ENCODE data around the gene AGO4. TPM values are rescaled to one million over a fixed set of nuclear protein-coding genes. Genes with fewer than 3 reads are reported as not detected.

AGO4 gene
- total and polyA plus RNA-seq, 2 donors (not counting 1 experiment from before 2014, with no cell fraction given), result 7.8 to 22.6 TPM

DNA sequence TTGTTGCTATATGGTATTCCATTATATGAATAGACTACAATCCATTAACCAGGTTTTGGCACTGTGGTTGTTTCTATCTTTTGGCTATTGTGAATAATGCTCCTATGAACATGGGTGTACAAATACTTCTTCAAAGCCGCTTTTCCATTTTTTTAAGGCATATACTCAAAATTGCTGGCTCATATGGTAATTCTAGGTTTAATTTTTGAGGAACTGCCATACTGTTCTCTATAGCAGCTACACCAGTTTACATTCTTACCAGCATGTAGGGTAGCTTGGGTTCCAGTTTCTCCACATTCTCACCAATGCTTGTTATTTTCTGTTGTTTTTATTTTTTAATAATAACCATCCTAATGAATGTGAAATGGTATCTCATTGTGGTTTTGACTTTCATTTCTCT lies 55.3 kb downstream of the AGO4 start:
- Histone ChIP-seq H4K20me1 (ENCODE audit: control insufficient read depth, insufficient read depth, low read length, poor library complexity, severe bottlenecking) (no peaks in the 10 kb centered on the region), H3K79me2 (ENCODE audit: control insufficient read depth, insufficient read depth, low read length) (no peaks in the 10 kb centered on the region), H3K36me3 (replicated peaks in 1 of 2; ENCODE audit: control extremely low read depth in 1 of 2, control insufficient read depth in 1 of 2, extremely low read depth in 1 of 2, insufficient read depth in 2 of 2, low read length in 1 of 2) (no peaks in the 10 kb centered on the region), H3K9ac (ENCODE audit: low read length) (no peak overlapping the region), H3K27ac (ENCODE audit: low read length in 2 of 2) (no peak overlapping the region), H3K4me2 (replicated peaks; ENCODE audit: low read depth, low read length, poor library complexity, severe bottlenecking) (no peak overlapping the region), H3K4me3 (ENCODE audit: control extremely low read depth in 1 of 5, extremely low read depth in 1 of 5, insufficient read depth in 1 of 5, low read depth in 2 of 5, low read length in 4 of 5) (no peak overlapping the region), H3K27me3 (replicated peaks in 1 of 4; ENCODE audit: control extremely low read depth in 1 of 4, control insufficient read depth in 3 of 4, insufficient read depth in 4 of 4, low read length in 3 of 4) (no peaks in the 10 kb centered on the region), H3K9me3 (ENCODE audit: control extremely low read depth in 1 of 3, control insufficient read depth in 2 of 3, insufficient read depth in 1 of 3, low read length in 2 of 3) (no peaks in the 10 kb centered on the region), H2AFZ (ENCODE audit: insufficient read depth, low read depth, low read length, poor library complexity, severe bottlenecking) (no peak overlapping the region), H3K4me1 (ENCODE audit: control insufficient read depth in 2 of 2, insufficient read depth in 2 of 2, low read length in 2 of 2) (no peaks in the 10 kb centered on the region)
- Mint-ChIP-seq H3K27ac (no peak overlapping the region), H3K4me3 (no peak overlapping the region), H3K9me3 (ENCODE audit: insufficient read depth) (no peaks in the 10 kb centered on the region), H3K4me1 (no peaks in the 10 kb centered on the region), H3K27me3 (no peaks in the 10 kb centered on the region)
- ChIA-PET POLR2A (no interaction called here), CTCF (no interaction called here)
- intact Hi-C loops (cut with micrococcal nuclease), result no loop called here
- DNase-seq (no peak), ATAC-seq (ENCODE audit: low read depth) (no peak)
- WGBS (ENCODE audit: insufficient coverage), result no CpG with 5 or more reads among the region's 1 CpG
- TF ChIP-seq EZH2 (IDR thresholded peaks at IDR 0.05; ENCODE audit: borderline replicate concordance, insufficient read depth, low read depth, low read length, poor library complexity, severe bottlenecking), result no peak
- TF ChIP-seq, protein P1, sequence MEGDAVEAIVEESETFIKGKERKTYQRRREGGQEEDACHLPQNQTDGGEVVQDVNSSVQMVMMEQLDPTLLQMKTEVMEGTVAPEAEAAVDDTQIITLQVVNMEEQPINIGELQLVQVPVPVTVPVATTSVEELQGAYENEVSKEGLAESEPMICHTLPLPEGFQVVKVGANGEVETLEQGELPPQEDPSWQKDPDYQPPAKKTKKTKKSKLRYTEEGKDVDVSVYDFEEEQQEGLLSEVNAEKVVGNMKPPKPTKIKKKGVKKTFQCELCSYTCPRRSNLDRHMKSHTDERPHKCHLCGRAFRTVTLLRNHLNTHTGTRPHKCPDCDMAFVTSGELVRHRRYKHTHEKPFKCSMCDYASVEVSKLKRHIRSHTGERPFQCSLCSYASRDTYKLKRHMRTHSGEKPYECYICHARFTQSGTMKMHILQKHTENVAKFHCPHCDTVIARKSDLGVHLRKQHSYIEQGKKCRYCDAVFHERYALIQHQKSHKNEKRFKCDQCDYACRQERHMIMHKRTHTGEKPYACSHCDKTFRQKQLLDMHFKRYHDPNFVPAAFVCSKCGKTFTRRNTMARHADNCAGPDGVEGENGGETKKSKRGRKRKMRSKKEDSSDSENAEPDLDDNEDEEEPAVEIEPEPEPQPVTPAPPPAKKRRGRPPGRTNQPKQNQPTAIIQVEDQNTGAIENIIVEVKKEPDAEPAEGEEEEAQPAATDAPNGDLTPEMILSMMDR (IDR thresholded peaks at IDR 0.05), result no peak

- no peak overlapping the region for H3K4me3 Mint-ChIP-seq
- intact Hi-C loops (cut with micrococcal nuclease), result no loop called here
- ChIA-PET CTCF (no interaction called here), POLR2A (no interaction called here)
- Histone ChIP-seq H3K36me3 (replicated peaks in 1 of 2; ENCODE audit: control extremely low read depth in 1 of 2, control insufficient read depth in 1 of 2, extremely low read depth in 1 of 2, insufficient read depth in 2 of 2, low read length in 1 of 2) (no peaks in the 10 kb centered on the region), H3K4me2 (replicated peaks; ENCODE audit: low read depth, low read length, poor library complexity, severe bottlenecking) (no peak overlapping the region), H3K9me3 (ENCODE audit: control extremely low read depth in 1 of 3, control insufficient read depth in 2 of 3, insufficient read depth in 1 of 3, low read length in 2 of 3) (no peaks in the 10 kb centered on the region), H3K4me1 (ENCODE audit: control insufficient read depth in 2 of 2, insufficient read depth in 2 of 2, low read length in 2 of 2) (no peaks in the 10 kb centered on the region), H3K27ac (ENCODE audit: low read length in 2 of 2) (no peak overlapping the region), H3K79me2 (ENCODE audit: control insufficient read depth, insufficient read depth, low read length) (no peaks in the 10 kb centered on the region), H3K27me3 (replicated peaks in 1 of 4; ENCODE audit: control extremely low read depth in 1 of 4, control insufficient read depth in 3 of 4, insufficient read depth in 4 of 4, low read length in 3 of 4) (no peaks in the 10 kb centered on the region), H3K4me3 (ENCODE audit: control extremely low read depth in 1 of 5, extremely low read depth in 1 of 5, insufficient read depth in 1 of 5, low read depth in 2 of 5, low read length in 4 of 5) (no peak overlapping the region), H3K9ac (ENCODE audit: low read length) (no peak overlapping the region), H4K20me1 (ENCODE audit: control insufficient read depth, insufficient read depth, low read length, poor library complexity, severe bottlenecking) (no peaks in the 10 kb centered on the region), H2AFZ (ENCODE audit: insufficient read depth, low read depth, low read length, poor library complexity, severe bottlenecking) (no peak overlapping the region)
- no peaks in the 10 kb centered on the region for H3K4me1 Mint-ChIP-seq
- DNase-seq (no peak), ATAC-seq (ENCODE audit: low read depth) (no peak)
- no peaks in the 10 kb centered on the region for H3K9me3 Mint-ChIP-seq (ENCODE audit: insufficient read depth)
- WGBS (ENCODE audit: insufficient coverage), result 86% methylated on average over 3 of the region's 3 CpGs
- TF ChIP-seq, protein P1 (IDR thresholded peaks at IDR 0.05), result no peak
- no peak for TF ChIP-seq EZH2 (IDR thresholded peaks at IDR 0.05; ENCODE audit: borderline replicate concordance, insufficient read depth, low read depth, low read length, poor library complexity, severe bottlenecking)
- no peaks in the 10 kb centered on the region for H3K27me3 Mint-ChIP-seq
- no peak overlapping the region for H3K27ac Mint-ChIP-seq
These were observed 56.2 kb downstream of the AGO4 start for GRCh38 chr1:35863881-35864625.
